HepG2 (cell line): ENCODE data around the gene TUBB. TPM values are rescaled to one million over a fixed set of nuclear protein-coding genes. Genes with fewer than 3 reads are reported as not detected.
A peak's percentile ranks its signal among the peaks of the same experiment; 100 is the strongest.

Experiments used
- E2F5 ChIP-seq: sonication (generic); formaldehyde crosslinking; conservative IDR thresholded peaks from 2 replicates; pipeline ENCODE4 v1.4.0; 2020; ENCODE audit warnings: missing genetic modification reagents
- ETS1 ChIP-seq: sonication (generic); formaldehyde crosslinking; IDR thresholded peaks from 2 replicates; pipeline ENCODE4 v1.4.0; 2020; ENCODE audit warnings: missing genetic modification reagents
- FOSL1 ChIP-seq: sonication (generic); formaldehyde crosslinking; IDR thresholded peaks from 2 replicates; pipeline ENCODE4 v1.9.0; 2021; ENCODE audit warnings: missing genetic modification reagents, borderline replicate concordance
- IRX3 ChIP-seq: sonication (generic); formaldehyde crosslinking; IDR thresholded peaks from 2 replicates; pipeline ENCODE4 v1.8.1; 2023; ENCODE audit warnings: mild to moderate bottlenecking, low read depth, missing genetic modification reagents, borderline replicate concordance
- KDM1A ChIP-seq: IDR thresholded peaks from 2 replicates; pipeline ENCODE4 v1.6.1; 2016; ENCODE audit warnings: missing compliant biosample characterization
- KLF16 ChIP-seq, 2 experiments: sonication (generic) in 1 of 2; formaldehyde crosslinking in 1 of 2; IDR thresholded peaks; 2 replicates each; pipeline versions ENCODE4 v1.6.1 to v1.8.0; 2016 to 2023; ENCODE audit warnings: missing genetic modification reagents in 2 of 2, missing compliant biosample characterization in 1 of 2
- MAX ChIP-seq: IDR thresholded peaks from 2 replicates; pipeline ENCODE4 v1.6.1; 2012; ENCODE audit warnings: inconsistent platforms
- MED8 ChIP-seq: sonication (generic); formaldehyde crosslinking; IDR thresholded peaks from 2 replicates; pipeline ENCODE4 v1.8.1; 2023; ENCODE audit warnings: mild to moderate bottlenecking, missing genetic modification reagents; ENCODE audit not compliant: insufficient replicate concordance
- MIXL1 ChIP-seq: IDR thresholded peaks from 2 replicates; pipeline ENCODE4 v1.6.1; 2016
- NCOA2 ChIP-seq: sonication (generic); formaldehyde crosslinking; IDR thresholded peaks from 2 replicates; pipeline ENCODE4 v1.8.0; 2022; ENCODE audit warnings: inconsistent platforms
- NR3C1 ChIP-seq: sonication (generic); formaldehyde crosslinking; IDR thresholded peaks from 2 replicates; pipeline ENCODE4 v1.4.0; 2020; ENCODE audit warnings: missing genetic modification reagents
- SAP130 ChIP-seq: IDR thresholded peaks from 2 replicates; pipeline ENCODE4 v1.6.1; 2016; ENCODE audit warnings: low read depth
- SOX6 ChIP-seq, 2 experiments: fragments of 450-650 bp in 1 of 2; sonication (generic) in 1 of 2; formaldehyde crosslinking in 1 of 2; IDR thresholded peaks; 2 replicates each; pipeline versions ENCODE4 v1.4.0 to v1.6.1; 2017 to 2020; ENCODE audit warnings: antibody characterized with exemption in 1 of 2, mild to moderate bottlenecking in 1 of 2, missing genetic modification reagents in 1 of 2
- SP4 ChIP-seq: sonication (generic); formaldehyde crosslinking; IDR thresholded peaks from 2 replicates; pipeline ENCODE4 v1.8.1; 2023; ENCODE audit warnings: mild to moderate bottlenecking, missing genetic modification reagents
- YEATS2 ChIP-seq: sonication (generic); formaldehyde crosslinking; IDR thresholded peaks from 2 replicates; pipeline ENCODE4 v1.4.0; 2020; ENCODE audit warnings: missing genetic modification reagents, borderline replicate concordance
- ZBTB49 ChIP-seq: sonication (generic); formaldehyde crosslinking; IDR thresholded peaks from 2 replicates; pipeline ENCODE4 v1.4.0; 2020; ENCODE audit warnings: missing genetic modification reagents, borderline replicate concordance
- ZFP36L2 ChIP-seq: sonication (generic); formaldehyde crosslinking; IDR thresholded peaks from 2 replicates; pipeline ENCODE4 v1.4.0; 2020; ENCODE audit warnings: missing genetic modification reagents
- ZMAT3 ChIP-seq: sonication (generic); formaldehyde crosslinking; conservative IDR thresholded peaks from 2 replicates; pipeline ENCODE4 v1.7.0; 2021; ENCODE audit warnings: missing genetic modification reagents
- ZNF530 ChIP-seq: sonication (generic); formaldehyde crosslinking; IDR thresholded peaks from 2 replicates; pipeline ENCODE4 v1.5.0; 2020; ENCODE audit warnings: low read depth, mild to moderate bottlenecking, missing genetic modification reagents
- polyA plus RNA-seq, 8 experiments: library from polyadenylated mRNA; depleted of rRNA in 3 of 8; stranded (reverse) in 7 of 8; unstranded in 1 of 8; fragments of >200 nt; fragmentation: Illumina TruSeq in 4 of 8; extraction: Trizol in 4 of 8; gene quantifications; 2 replicates each; pipeline versions ENCODE4 v1.2.1 to v1.2.3, GENCODE V29; 2011 to 2016; ENCODE audit warnings: low read depth in 4 of 8, missing spikeins in 1 of 8, mixed read lengths in 1 of 8; ENCODE audit not compliant: insufficient read depth in 1 of 8
- total RNA-seq, 5 experiments: library from RNA; depleted of rRNA; stranded (reverse); fragments of >200 nt; fragmentation: Illumina TruSeq; extraction: Trizol; gene quantifications; 2 replicates each; pipeline ENCODE4 v1.2.3, GENCODE V29; 2016; ENCODE audit warnings: low read depth in 1 of 5
- TF ChIP-seq, protein P1 (sequence below): sonication (generic); formaldehyde crosslinking; IDR thresholded peaks from 2 replicates; pipeline ENCODE4 v1.5.0; 2020; ENCODE audit warnings: mild to moderate bottlenecking, missing genetic modification reagents
- TF ChIP-seq, protein P2 (sequence below): sonication (generic); formaldehyde crosslinking; IDR thresholded peaks from 2 replicates; pipeline ENCODE4 v1.5.0; 2020; ENCODE audit warnings: mild to moderate bottlenecking, missing genetic modification reagents, moderate library complexity

Gene TUBB
- total and polyA plus RNA-seq, 2 of the 13 experiments (the other 11 are each of a cell fraction or from before 2014, with no cell fraction given): 911 to 1,163 TPM

GRCh38 chr6:30685157-30686008 is 34.8 kb upstream of the TUBB start (continued):
- TF ChIP-seq, protein P1, sequence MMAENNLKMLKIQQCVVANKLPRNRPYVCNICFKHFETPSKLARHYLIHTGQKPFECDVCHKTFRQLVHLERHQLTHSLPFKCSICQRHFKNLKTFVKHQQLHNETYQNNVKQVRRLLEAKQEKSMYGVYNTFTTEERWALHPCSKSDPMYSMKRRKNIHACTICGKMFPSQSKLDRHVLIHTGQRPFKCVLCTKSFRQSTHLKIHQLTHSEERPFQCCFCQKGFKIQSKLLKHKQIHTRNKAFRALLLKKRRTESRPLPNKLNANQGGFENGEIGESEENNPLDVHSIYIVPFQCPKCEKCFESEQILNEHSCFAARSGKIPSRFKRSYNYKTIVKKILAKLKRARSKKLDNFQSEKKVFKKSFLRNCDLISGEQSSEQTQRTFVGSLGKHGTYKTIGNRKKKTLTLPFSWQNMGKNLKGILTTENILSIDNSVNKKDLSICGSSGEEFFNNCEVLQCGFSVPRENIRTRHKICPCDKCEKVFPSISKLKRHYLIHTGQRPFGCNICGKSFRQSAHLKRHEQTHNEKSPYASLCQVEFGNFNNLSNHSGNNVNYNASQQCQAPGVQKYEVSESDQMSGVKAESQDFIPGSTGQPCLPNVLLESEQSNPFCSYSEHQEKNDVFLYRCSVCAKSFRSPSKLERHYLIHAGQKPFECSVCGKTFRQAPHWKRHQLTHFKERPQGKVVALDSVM (CRISPR knock-in tag): peak; percentile 91
- TF ChIP-seq ZMAT3 (CRISPR knock-in tag) (no peak), SP4 (CRISPR knock-in tag) (peak; percentile 10; the same call in 1 of the 2 replicates), E2F5 (CRISPR knock-in tag) (no peak), KLF16 (CRISPR knock-in tag; IDR thresholded peaks at IDR 0.05) (no peak), ETS1 (no peak), FOSL1 (no peak), IRX3 (CRISPR knock-in tag) (no peak), SAP130 (CRISPR knock-in tag) (no peak), SOX6 (IDR thresholded peaks at IDR 0.05) (no peak), SOX6 (CRISPR knock-in tag; IDR thresholded peaks at IDR 0.05) (no peak), YEATS2 (no peak), ZFP36L2 (no peak), ZNF530 (no peak), MED8 (CRISPR knock-in tag) (no peak), MAX (no peak), KDM1A (no peak), ZBTB49 (CRISPR knock-in tag) (no peak), MIXL1 (no peak), NR3C1 (CRISPR knock-in tag) (no peak), NCOA2 (CRISPR knock-in tag) (no peak)
- TF ChIP-seq, protein P2, sequence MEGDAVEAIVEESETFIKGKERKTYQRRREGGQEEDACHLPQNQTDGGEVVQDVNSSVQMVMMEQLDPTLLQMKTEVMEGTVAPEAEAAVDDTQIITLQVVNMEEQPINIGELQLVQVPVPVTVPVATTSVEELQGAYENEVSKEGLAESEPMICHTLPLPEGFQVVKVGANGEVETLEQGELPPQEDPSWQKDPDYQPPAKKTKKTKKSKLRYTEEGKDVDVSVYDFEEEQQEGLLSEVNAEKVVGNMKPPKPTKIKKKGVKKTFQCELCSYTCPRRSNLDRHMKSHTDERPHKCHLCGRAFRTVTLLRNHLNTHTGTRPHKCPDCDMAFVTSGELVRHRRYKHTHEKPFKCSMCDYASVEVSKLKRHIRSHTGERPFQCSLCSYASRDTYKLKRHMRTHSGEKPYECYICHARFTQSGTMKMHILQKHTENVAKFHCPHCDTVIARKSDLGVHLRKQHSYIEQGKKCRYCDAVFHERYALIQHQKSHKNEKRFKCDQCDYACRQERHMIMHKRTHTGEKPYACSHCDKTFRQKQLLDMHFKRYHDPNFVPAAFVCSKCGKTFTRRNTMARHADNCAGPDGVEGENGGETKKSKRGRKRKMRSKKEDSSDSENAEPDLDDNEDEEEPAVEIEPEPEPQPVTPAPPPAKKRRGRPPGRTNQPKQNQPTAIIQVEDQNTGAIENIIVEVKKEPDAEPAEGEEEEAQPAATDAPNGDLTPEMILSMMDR: 0 out of 2 replicates have a peak, but pooled peaks have one; percentile 16
